PC-3 (cell line): Measurements from ENCODE around the gene IWS1. TPM values are rescaled to one million over a fixed set of nuclear protein-coding genes. Genes with fewer than 3 reads are reported as not detected.
A peak's percentile ranks its signal among the peaks of the same experiment; 100 is the strongest.

Source experiments
- ATAC-seq: fragments of 200-7000 bp; cut with Tn5 transposase; 2 replicates; pipeline ENCODE4 v1.9.1; 2020; ENCODE audit warnings: mild to moderate bottlenecking, moderate library complexity
- BruUV-seq: library from RNA; stranded (reverse); fragments of 400-500 nt; replicated peaks from 2 replicates; lab custom pipeline; 2021; lab: Mats Ljungman, UMichigan
- CTCF ChIA-PET: fragments of 300-600 bp; sonication (Branson Sonifier 250); formaldehyde crosslinking; loops from one replicate; lab custom pipeline; 2022; ENCODE audit warnings: antibody characterized with exemption; lab: Charles Lee
- POLR2A ChIA-PET: fragments of 300-600 bp; sonication (Branson Sonifier 250); formaldehyde crosslinking; loops from one replicate; lab custom pipeline; 2022; ENCODE audit warnings: antibody characterized with exemption; ENCODE audit not compliant: unreplicated experiment; lab: Charles Lee
- DNase-seq: peaks from one replicate; pipeline ENCODE4 v3.0.0-alpha.2; 2015
- H2AFZ ChIP-seq: fragments of 300-600 bp; sonication (generic); 2 replicates; pipeline ENCODE4 v1.6.0; 2016; ENCODE audit warnings: antibody characterized with exemption, low read length
- H3F3A ChIP-seq: fragments of 300-600 bp; sonication (generic); one replicate; pipeline ENCODE4 v1.6.0; 2017; ENCODE audit warnings: antibody characterized with exemption, low read length, control low read depth, mild to moderate bottlenecking; ENCODE audit not compliant: unreplicated experiment
- H3K27ac ChIP-seq: fragments of 300-600 bp; sonication (generic); 2 replicates; pipeline ENCODE4 v1.5.1; 2016; ENCODE audit warnings: mild to moderate bottlenecking, low read length
- H3K27me3 ChIP-seq: fragments of 300-600 bp; sonication (generic); 2 replicates; pipeline ENCODE4 v1.6.1; 2016; ENCODE audit warnings: low read length, mixed read lengths
- H3K36me3 ChIP-seq: fragments of 300-600 bp; sonication (generic); 2 replicates; pipeline ENCODE4 v1.6.1; 2016; ENCODE audit warnings: low read depth, mixed run types, low read length, mixed read lengths
- H3K4me1 ChIP-seq: fragments of 300-600 bp; sonication (generic); 2 replicates; pipeline ENCODE4 v1.5.1; 2016; ENCODE audit warnings: low read length; ENCODE audit not compliant: insufficient read depth
- H3K4me2 ChIP-seq: fragments of 300-600 bp; sonication (generic); 2 replicates; pipeline ENCODE4 v1.6.0; 2016; ENCODE audit warnings: low read length
- H3K4me3 ChIP-seq: fragments of 300-600 bp; sonication (generic); 2 replicates; pipeline ENCODE4 v1.5.1; 2016; ENCODE audit warnings: mild to moderate bottlenecking, low read length, mixed read lengths
- H3K79me2 ChIP-seq: fragments of 300-600 bp; sonication (generic); 2 replicates; pipeline ENCODE4 v1.6.1; 2017; ENCODE audit warnings: low read length, mixed read lengths
- H3K9ac ChIP-seq: fragments of 300-600 bp; sonication (generic); 2 replicates; pipeline ENCODE4 v1.6.0; 2016; ENCODE audit warnings: mild to moderate bottlenecking, low read length
- H3K9me2 ChIP-seq: fragments of 300-600 bp; sonication (generic); replicated peaks from 2 replicates; pipeline ENCODE4 v1.6.1; 2016; ENCODE audit warnings: mixed run types, low read length, mixed read lengths
- H3K9me3 ChIP-seq: fragments of 300-600 bp; sonication (generic); 2 replicates; pipeline ENCODE4 v1.6.1; 2016; ENCODE audit warnings: low read length, mixed read lengths
- H4K20me1 ChIP-seq: fragments of 300-600 bp; sonication (generic); 2 replicates; pipeline ENCODE4 v1.6.1; 2016; ENCODE audit warnings: low read length, mixed read lengths
- CTCF ChIP-seq: fragments of 300-600 bp; sonication (generic); conservative IDR thresholded peaks from 2 replicates; pipeline ENCODE4 v1.5.1; 2017; ENCODE audit warnings: antibody characterized with exemption, low read depth, mild to moderate bottlenecking, low read length
- EZH2 ChIP-seq: fragments of 300-600 bp; sonication (generic); IDR thresholded peaks from one replicate; pipeline ENCODE4 v1.6.1; 2017; ENCODE audit warnings: antibody characterized with exemption, mild to moderate bottlenecking, low read length; ENCODE audit not compliant: unreplicated experiment
- EZH2phosphoT487 ChIP-seq: fragments of 300-600 bp; sonication (generic); IDR thresholded peaks from 2 replicates; pipeline ENCODE4 v1.6.1; 2018; ENCODE audit warnings: mild to moderate bottlenecking, antibody characterized with exemption, low read length, borderline replicate concordance
- intact Hi-C: fragments of 100-400 bp; cut with micrococcal nuclease; formaldehyde crosslinking; loops from 2 replicates; pipeline ENCODE4 v1.9.0; 2023
- total RNA-seq: library from RNA; depleted of rRNA; stranded (reverse); fragments of >200 nt; gene quantifications from 2 replicates; pipeline ENCODE4 v1.2.3, GENCODE V29; 2014

The IWS1 gene
- total RNA-seq, 1 experiment from 2014 or later, result 51.4 TPM

GRCh38 chr2:127535918-127536317 is 9.6 kb upstream of the IWS1 start:
- ChIA-PET POLR2A (no interaction called here), CTCF (no interaction called here)
- Histone ChIP-seq H3K9me3 (no peaks in the 10 kb centered on the region), H3K79me2 (no peaks in the 10 kb centered on the region), H3K4me2 (no peak overlapping the region), H2AFZ (no peak overlapping the region), H3K9me2 (peaks cover 6% of the 10 kb centered on the region; the same call in 1 of the 2 replicates), H3K27ac (no peak overlapping the region), H3K4me3 (no peak overlapping the region), H3F3A (no peaks in the 10 kb centered on the region), H3K27me3 (no peaks in the 10 kb centered on the region), H4K20me1 (no peaks in the 10 kb centered on the region), H3K36me3 (no peaks in the 10 kb centered on the region), H3K9ac (no peak overlapping the region), H3K4me1 (peaks cover 3% of the 10 kb centered on the region)
- intact Hi-C loops, result no loop called here
- DNase-seq (no peak), ATAC-seq (no peak)
- TF ChIP-seq CTCF (no peak), EZH2phosphoT487 (no peak), EZH2 (no peak)
- no TSS peak for BruUV-seq

GRCh38 chr2:127535422-127535901 is 9.2 kb upstream of the IWS1 start, which contains the start of gene MYO7B:
Gene MYO7B, plus strand, starts transcription at chr2:127535683. Its CDS starts 24,040 bp downstream, at chr2:127559723.
- Histone ChIP-seq H3F3A (no peaks in the 10 kb centered on the region), H3K9me3 (no peaks in the 10 kb centered on the region), H2AFZ (no peak within 1 kb of the TSS), H3K4me1 (peaks cover 8% of the 10 kb centered on the region), H3K27me3 (no peaks in the 10 kb centered on the region), H3K4me2 (no peak within 1 kb of the TSS), H3K9ac (no peak within 1 kb of the TSS), H3K27ac (no peak within 1 kb of the TSS), H3K4me3 (no peak within 1 kb of the TSS), H3K36me3 (no peaks in the 10 kb centered on the region), H3K9me2 (peaks cover 6% of the 10 kb centered on the region; the same call in 1 of the 2 replicates), H3K79me2 (no peaks in the 10 kb centered on the region), H4K20me1 (no peaks in the 10 kb centered on the region)
- CTCF ChIA-PET, result no interaction called here
- no TSS peak for BruUV-seq
- intact Hi-C loops, result no loop called here
- DNase-seq (no peak), ATAC-seq (0 out of 2 replicates have a peak, but pooled peaks have one; percentile 32)
- POLR2A ChIA-PET, result no interaction called here
- TF ChIP-seq EZH2 (no peak), CTCF (no peak), EZH2phosphoT487 (no peak)

- ChIA-PET POLR2A (no interaction called here), CTCF (no interaction called here)
- Histone ChIP-seq H4K20me1 (no peaks in the 10 kb centered on the region), H3K4me1 (peaks cover 23% of the 10 kb centered on the region), H3K27me3 (no peaks in the 10 kb centered on the region), H3K9me3 (no peaks in the 10 kb centered on the region), H3K4me3 (no peak overlapping the region), H3K4me2 (no peak overlapping the region), H3K9ac (no peak overlapping the region), H3K36me3 (no peaks in the 10 kb centered on the region), H3K27ac (no peak overlapping the region), H3K9me2 (peaks cover 6% of the 10 kb centered on the region; the same call in 1 of the 2 replicates), H3F3A (no peaks in the 10 kb centered on the region), H2AFZ (no peak overlapping the region), H3K79me2 (no peaks in the 10 kb centered on the region)
- DNase-seq (no peak), ATAC-seq (no peak)
- intact Hi-C loops, result no loop called here
- no TSS peak for BruUV-seq
- TF ChIP-seq CTCF, result no peak
- TF ChIP-seq EZH2phosphoT487, result no peak
- TF ChIP-seq EZH2, result no peak
Measured at GRCh38 chr2:127532296-127532695, 6.0 kb upstream of the IWS1 start.
